ENCODE data around the gene VWC2L. TPM values are rescaled to one million over a fixed set of nuclear protein-coding genes. Genes with fewer than 3 reads are reported as not detected.

VWC2L gene
- total and polyA plus RNA-seq, 12 donors, result not detected

- H3K36me3 ChIP-seq, result no peaks in the 10 kb centered on the region
- H3K27ac ChIP-seq, result no peak overlapping the region
- 60 to 64% methylated on average over 6 of the region's 6 CpGs for WGBS, 2 donors
- H3K27me3 ChIP-seq, result peaks cover 0 to 4% (median 0%) of the 10 kb centered on the region in 7 donors
- no peak overlapping the region for H3K4me3 ChIP-seq
- no peaks in the 10 kb centered on the region for H3K4me1 ChIP-seq
- ATAC-seq (no peak), DNase-seq (no peak)
- intact Hi-C loops (cut with DNase I), result no loop called here
- no peak for TF ChIP-seq CTCF (IDR thresholded peaks at IDR 0.05)
- H3K9me3 ChIP-seq, result no peaks in the 10 kb centered on the region
These were observed 166.9 kb downstream of the VWC2L start for GRCh38 chr2:214577769-214578168.

- Histone ChIP-seq H3K27me3 (peaks cover 0 to 4% (median 0%) of the 10 kb centered on the region in 7 donors), H3K36me3 (no peaks in the 10 kb centered on the region), H3K27ac (no peak overlapping the region), H3K4me3 (no peak overlapping the region), H3K4me1 (no peaks in the 10 kb centered on the region), H3K9me3 (no peaks in the 10 kb centered on the region)
- intact Hi-C loops (cut with DNase I), result no loop called here
- no peak for DNase-seq
- ATAC-seq, result no peak
- no peak for TF ChIP-seq CTCF (IDR thresholded peaks at IDR 0.05)
- 82 to 83% methylated on average over 4 of the region's 4 CpGs for WGBS, 2 donors
These were observed 167.6 kb downstream of the VWC2L start for GRCh38 chr2:214578442-214578841.

- Histone ChIP-seq H3K36me3 (no peaks in the 10 kb centered on the region), H3K4me3 (no peak overlapping the region), H3K27me3 (peaks cover 0 to 4% (median 0%) of the 10 kb centered on the region in 7 donors), H3K9me3 (no peaks in the 10 kb centered on the region), H3K4me1 (no peaks in the 10 kb centered on the region), H3K27ac (no peak overlapping the region)
- ATAC-seq (no peak), DNase-seq (no peak)
- intact Hi-C loops (cut with DNase I), result no loop called here
- WGBS, 2 donors, result 75 to 81% methylated on average over 6 of the region's 6 CpGs
- no peak for TF ChIP-seq CTCF (IDR thresholded peaks at IDR 0.05)
These were observed 168.2 kb downstream of the VWC2L start for GRCh38 chr2:214579035-214579434.

- Histone ChIP-seq H3K4me1 (no peaks in the 10 kb centered on the region), H3K27me3 (no peaks in the 10 kb centered on the region), H3K36me3 (no peaks in the 10 kb centered on the region), H3K9me3 (no peaks in the 10 kb centered on the region), H3K4me3 (no peak overlapping the region), H3K27ac (no peak overlapping the region)
- DNase-seq (no peak), ATAC-seq (no peak)
- TF ChIP-seq CTCF (IDR thresholded peaks at IDR 0.05), result no peak
- intact Hi-C loops (cut with DNase I), result loop anchor here in 1 of 10 donors (10.0 kb wide), 1 partner anchor 163 kb away; no protein-coding TSS in a partner anchor
- WGBS, 2 donors, result 44 to 47% methylated on average over 3 of the region's 3 CpGs
These were observed 176.6 kb downstream of the VWC2L start for GRCh38 chr2:214587442-214587841.
